MCF 10A (cell line): ENCODE measurements around the gene MINDY1. TPM values are rescaled to one million over a fixed set of nuclear protein-coding genes. Genes with fewer than 3 reads are reported as not detected.
A peak's percentile ranks its signal among the peaks of the same experiment; 100 is the strongest.

Experiments
- BruUV-seq: library from RNA; stranded (reverse); fragments of 400-500 nt; replicated peaks from 2 replicates; lab custom pipeline; 2021; lab: Mats Ljungman, UMichigan
- CTCF ChIA-PET: fragments of 300-600 bp; sonication (Branson Sonifier 250); formaldehyde crosslinking; extraction: SDS; loops from one replicate; lab custom pipeline; 2021; ENCODE audit warnings: antibody characterized with exemption, inconsistent platforms; lab: Yijun Ruan, JAX
- POLR2A ChIA-PET: fragments of 300-600, 350-650 bp; sonication (Branson Sonifier 250); formaldehyde crosslinking; extraction: SDS; loops from one replicate; lab custom pipeline; 2020; ENCODE audit warnings: antibody characterized with exemption, inconsistent platforms; lab: Yijun Ruan, JAX
- DNase-seq: peaks from one replicate; pipeline ENCODE4 v3.0.0-alpha.2; 2018; ENCODE audit not compliant: unreplicated experiment
- H3K27ac Mint-ChIP-seq: one replicate; pipeline ENCODE4 v1.8.0; 2022; ENCODE audit warnings: mild to moderate bottlenecking, low read depth, mixed read lengths; ENCODE audit not compliant: unreplicated experiment
- H3K27me3 Mint-ChIP-seq: one replicate; pipeline ENCODE4 v1.8.0; 2022; ENCODE audit warnings: mixed read lengths; ENCODE audit not compliant: insufficient read depth, unreplicated experiment
- H3K36me3 Mint-ChIP-seq: one replicate; pipeline ENCODE4 v1.8.0; 2022; ENCODE audit warnings: mild to moderate bottlenecking, moderate library complexity, mixed read lengths; ENCODE audit not compliant: insufficient read depth, unreplicated experiment
- H3K4me1 Mint-ChIP-seq: one replicate; pipeline ENCODE4 v1.8.0; 2022; ENCODE audit warnings: mixed read lengths; ENCODE audit not compliant: insufficient read depth, unreplicated experiment
- H3K4me3 Mint-ChIP-seq: one replicate; pipeline ENCODE4 v1.8.0; 2022; ENCODE audit warnings: mild to moderate bottlenecking, moderate library complexity, mixed read lengths; ENCODE audit not compliant: unreplicated experiment
- H3K9me3 Mint-ChIP-seq: one replicate; pipeline ENCODE4 v1.8.0; 2022; ENCODE audit warnings: mixed read lengths; ENCODE audit not compliant: unreplicated experiment
- intact Hi-C: fragments of 100-400 bp; cut with micrococcal nuclease; formaldehyde crosslinking; loops from 2 replicates; pipeline ENCODE4 v1.14.1; 2022
- total RNA-seq: library from RNA; stranded (reverse); gene quantifications from 2 replicates; pipeline ENCODE4 v1.2.3, GENCODE V29; 2022
- TF ChIP-seq, protein P1 (sequence below): fragments of 200-600 bp; IDR thresholded peaks from one replicate; pipeline ENCODE4 v1.8.0; 2022; ENCODE audit warnings: antibody characterized with exemption, mild to moderate bottlenecking; ENCODE audit not compliant: unreplicated experiment

MINDY1 gene
- total RNA-seq, 1 experiment from 2014 or later = 8.9 TPM

DNA sequence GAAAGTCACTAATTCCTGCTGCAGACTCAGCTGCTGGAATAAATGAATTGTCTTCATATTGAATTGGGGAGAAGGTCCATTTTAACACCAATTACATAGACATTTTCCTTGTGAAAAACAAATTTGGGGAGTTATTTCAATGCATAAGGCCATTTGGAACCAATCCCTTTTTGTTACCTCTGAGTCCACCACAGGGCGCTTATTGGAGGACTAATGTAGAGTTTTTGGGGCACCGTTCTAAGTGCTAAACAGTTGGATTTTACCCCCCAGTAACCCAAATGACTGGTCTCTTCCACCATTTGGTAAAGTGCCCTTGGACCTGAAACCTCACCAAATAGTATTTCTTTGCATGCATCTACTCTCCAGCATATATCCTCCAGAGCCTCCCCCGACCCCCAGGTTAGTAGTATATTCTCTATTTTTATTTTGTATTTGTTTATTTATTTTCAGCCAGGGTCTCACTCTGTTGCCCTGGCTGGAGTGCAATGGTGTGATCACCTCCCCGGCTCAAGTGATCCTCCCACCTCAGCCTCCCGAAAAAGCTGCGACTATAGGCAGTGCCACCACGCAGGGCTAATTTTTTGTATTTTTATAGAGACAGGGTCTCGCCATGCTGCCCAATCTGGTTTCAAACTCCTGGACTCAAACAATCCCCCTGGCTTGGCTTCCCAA is 3.1 kb upstream of the MINDY1 start:
- Mint-ChIP-seq H3K27ac (no peak overlapping the region), H3K4me3 (peak overlapping the region; percentile 94), H3K27me3 (no peaks in the 10 kb centered on the region), H3K9me3 (no peaks in the 10 kb centered on the region), H3K36me3 (peaks cover 20% of the 10 kb centered on the region), H3K4me1 (peaks cover 35% of the 10 kb centered on the region)
- ChIA-PET CTCF (interaction anchor here (0.5 to 1.9 kb wide), 7 partner anchors 14 to 391 kb away, joined by 3 to 8 read pairs (median 3); partner anchors contain the start of gene MLLT11), POLR2A (interaction anchor here (0.6 to 2.9 kb wide), 7 partner anchors 14 to 504 kb away, joined by 3 to 16 read pairs (median 3); partner anchors contain the start of genes CDC42SE1 and MLLT11)
- DNase-seq = no peak
- intact Hi-C loops = loop anchor here (5.0 kb wide), 2 partner anchors 47 to 448 kb away; partner anchors contain the start of gene CDC42SE1
- TF ChIP-seq, protein P1, sequence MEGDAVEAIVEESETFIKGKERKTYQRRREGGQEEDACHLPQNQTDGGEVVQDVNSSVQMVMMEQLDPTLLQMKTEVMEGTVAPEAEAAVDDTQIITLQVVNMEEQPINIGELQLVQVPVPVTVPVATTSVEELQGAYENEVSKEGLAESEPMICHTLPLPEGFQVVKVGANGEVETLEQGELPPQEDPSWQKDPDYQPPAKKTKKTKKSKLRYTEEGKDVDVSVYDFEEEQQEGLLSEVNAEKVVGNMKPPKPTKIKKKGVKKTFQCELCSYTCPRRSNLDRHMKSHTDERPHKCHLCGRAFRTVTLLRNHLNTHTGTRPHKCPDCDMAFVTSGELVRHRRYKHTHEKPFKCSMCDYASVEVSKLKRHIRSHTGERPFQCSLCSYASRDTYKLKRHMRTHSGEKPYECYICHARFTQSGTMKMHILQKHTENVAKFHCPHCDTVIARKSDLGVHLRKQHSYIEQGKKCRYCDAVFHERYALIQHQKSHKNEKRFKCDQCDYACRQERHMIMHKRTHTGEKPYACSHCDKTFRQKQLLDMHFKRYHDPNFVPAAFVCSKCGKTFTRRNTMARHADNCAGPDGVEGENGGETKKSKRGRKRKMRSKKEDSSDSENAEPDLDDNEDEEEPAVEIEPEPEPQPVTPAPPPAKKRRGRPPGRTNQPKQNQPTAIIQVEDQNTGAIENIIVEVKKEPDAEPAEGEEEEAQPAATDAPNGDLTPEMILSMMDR = no peak
- BruUV-seq = no TSS peak

DNA sequence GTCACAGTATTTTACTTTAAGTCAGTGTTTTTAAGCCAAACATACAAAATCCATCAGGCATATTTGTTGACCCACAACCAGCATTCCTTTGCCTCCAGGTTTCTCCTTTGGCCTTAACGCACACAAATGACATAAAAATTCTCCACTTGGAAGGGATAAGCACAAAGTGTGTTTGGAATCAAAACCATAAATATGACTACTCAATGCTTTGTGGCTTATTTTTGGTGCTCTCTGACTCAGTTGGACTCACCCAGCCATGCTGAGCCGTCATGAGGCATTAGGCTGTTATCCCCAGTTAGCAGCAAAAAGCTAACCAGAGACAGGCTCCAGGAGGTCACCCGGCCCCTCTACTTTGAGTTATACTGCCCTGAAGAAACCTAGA is 2.5 kb upstream of the MINDY1 start:
- H3K27me3 Mint-ChIP-seq = no peaks in the 10 kb centered on the region
- no peaks in the 10 kb centered on the region for H3K9me3 Mint-ChIP-seq
- H3K4me3 Mint-ChIP-seq = peak overlapping the region; percentile 94
- no peak for DNase-seq
- H3K27ac Mint-ChIP-seq = peak overlapping the region; percentile 99
- H3K36me3 Mint-ChIP-seq = peaks cover 16% of the 10 kb centered on the region
- TF ChIP-seq, protein P1 = no peak
- intact Hi-C loops = loop anchor here (5.0 kb wide), 2 partner anchors 48 to 447 kb away; partner anchors contain the start of gene CDC42SE1
- POLR2A ChIA-PET = interaction anchor here (0.9 to 2.9 kb wide), 5 partner anchors 13 to 186 kb away, joined by 3 to 16 read pairs (median 3); partner anchors contain the start of genes CDC42SE1 and MLLT11
- BruUV-seq = no TSS peak
- peaks cover 35% of the 10 kb centered on the region for H3K4me1 Mint-ChIP-seq
- CTCF ChIA-PET = interaction anchor here (1.1 to 1.9 kb wide), 3 partner anchors 13 to 148 kb away, joined by 3 to 8 read pairs (median 4); no protein-coding TSS in a partner anchor

DNA sequence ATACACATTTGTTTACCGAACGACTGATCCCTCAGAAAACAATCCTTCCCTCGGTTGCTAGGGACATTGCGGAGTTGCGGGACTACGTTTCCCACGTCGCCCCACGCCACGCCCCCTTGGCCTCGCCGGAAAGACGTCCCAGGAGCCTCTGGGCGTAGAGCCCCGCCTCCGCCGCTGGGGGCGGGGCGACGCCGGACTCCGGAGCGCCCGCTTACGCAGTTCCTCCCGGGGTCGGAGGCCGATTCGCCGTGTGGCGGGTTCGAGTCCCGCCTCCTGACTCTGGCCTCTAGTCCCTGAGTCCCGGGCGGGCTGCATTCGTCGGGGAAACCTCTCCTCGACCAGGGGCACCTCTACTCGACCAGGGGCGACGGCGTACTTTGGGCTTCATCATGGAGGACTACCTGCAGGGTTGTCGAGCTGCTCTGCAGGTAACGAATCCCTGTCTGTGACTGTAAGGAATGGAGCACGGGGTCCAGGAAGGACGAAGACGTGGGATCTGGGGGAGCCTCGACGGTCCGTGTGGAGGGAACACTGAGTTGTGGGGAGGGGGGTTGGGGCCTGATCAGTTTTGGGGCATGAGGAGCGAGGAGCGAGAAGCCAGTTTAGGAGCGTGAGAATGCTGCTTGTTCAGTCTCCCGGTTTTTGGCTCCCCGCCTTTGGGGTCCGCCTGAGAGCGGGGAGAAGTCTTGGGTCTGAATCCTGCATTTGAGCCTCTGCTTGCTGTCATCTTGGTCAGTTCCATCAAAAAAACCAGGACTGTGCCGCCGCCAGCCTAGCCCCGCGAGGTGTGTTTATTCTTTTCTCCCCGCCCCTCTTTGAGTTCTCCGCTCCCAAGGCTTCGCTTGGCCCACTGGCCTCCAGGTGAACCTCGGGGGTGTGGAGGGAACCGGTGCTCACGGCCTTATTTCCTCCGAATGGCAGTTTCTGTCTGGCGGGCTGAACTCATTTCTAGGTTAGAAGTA is 1.8 kb upstream of the MINDY1 start, which contains the start of gene PRUNE1:
Gene PRUNE1 (plus strand): TSS at position 206 of the 962 bp plus-strand sequence. CDS start 184 bp downstream, at position 390.
- H3K9me3 Mint-ChIP-seq = no peaks in the 10 kb centered on the region
- intact Hi-C loops = loop anchor here (5.0 kb wide), 2 partner anchors 49 to 446 kb away; partner anchors contain the start of gene CDC42SE1
- TF ChIP-seq, protein P1 = no peak
- peaks cover 16% of the 10 kb centered on the region for H3K36me3 Mint-ChIP-seq
- BruUV-seq = TSS peak; percentile 50
- peak within 1 kb of the TSS; percentile 94 for H3K4me3 Mint-ChIP-seq
- peak; percentile 97 for DNase-seq
- ChIA-PET CTCF (interaction anchor here (1.1 to 1.9 kb wide), 2 partner anchors 16 to 149 kb away, joined by 3 to 8 read pairs; no protein-coding TSS in a partner anchor), POLR2A (interaction anchor here (0.7 to 2.9 kb wide), 6 partner anchors 13 to 524 kb away, joined by 3 to 16 read pairs (median 3); partner anchors contain the start of genes CDC42SE1 and MLLT11)
- H3K27me3 Mint-ChIP-seq = no peaks in the 10 kb centered on the region
- H3K27ac Mint-ChIP-seq = peak within 1 kb of the TSS; percentile 99
- peaks cover 35% of the 10 kb centered on the region for H3K4me1 Mint-ChIP-seq
